HepG2 (cell line): Measurements from ENCODE around the gene STX7. TPM values are rescaled to one million over a fixed set of nuclear protein-coding genes. Genes with fewer than 3 reads are reported as not detected.

Experiments used
- ATAC-seq: fragments of 200-7000 bp; cut with Tn5 transposase; 3 replicates; pipeline ENCODE4 v1.9.1; 2020; ENCODE audit warnings: mild to moderate bottlenecking, moderate library complexity
- BruUV-seq: library from RNA; stranded (reverse); fragments of 400-500 nt; replicated peaks from 2 replicates; lab custom pipeline; 2021; lab: Mats Ljungman, UMichigan
- CTCF ChIA-PET: fragments of 300-600 bp; formaldehyde crosslinking; extraction: SDS; loops from one replicate; lab custom pipeline; 2021; ENCODE audit warnings: low total read pairs, inconsistent platforms, low intra/inter-chr PET ratio; lab: Yijun Ruan, JAX
- POLR2A ChIA-PET: fragments of 350-600 bp; sonication (Branson Sonifier 250); formaldehyde crosslinking; loops from one replicate; lab custom pipeline; 2020; ENCODE audit warnings: antibody characterized with exemption, inconsistent platforms; lab: Yijun Ruan, JAX
- DNase-seq: peaks from one replicate; pipeline ENCODE4 v3.0.0-alpha.2; 2015; ENCODE audit warnings: low spot score
- FAIRE-seq: peaks from 3 replicates; lab custom pipeline; 2011; peaks lifted over from hg19 to GRCh38; lab: Jason Lieb, UNC
- H2AFZ ChIP-seq: one replicate; pipeline ENCODE4 v1.6.1; 2011; ENCODE audit warnings: low read length, inconsistent platforms
- H3K27ac ChIP-seq: fragments of 300-600 bp; 3 replicates; pipeline ENCODE4 v1.8.0; 2011; ENCODE audit warnings: mixed run types, mild to moderate bottlenecking, mixed read lengths, low read length, inconsistent platforms; ENCODE audit not compliant: insufficient read depth; ENCODE audit errors: extremely low read length
- H3K27me3 ChIP-seq, 2 experiments: fragments of 200-600 bp in 1 of 2; 2 replicates in 1 of 2; 3 replicates in 1 of 2; pipeline versions ENCODE4 v1.6.0 to v1.8.0; 2011; ENCODE audit warnings: low read length in 2 of 2, mild to moderate bottlenecking in 2 of 2, moderate library complexity in 2 of 2, inconsistent platforms in 1 of 2; ENCODE audit not compliant: insufficient read depth in 2 of 2, control insufficient read depth in 1 of 2
- H3K36me3 ChIP-seq, 2 experiments: fragments of 200-600 bp in 1 of 2; replicated peaks in 1 of 2; 2 replicates in 1 of 2; 3 replicates in 1 of 2; pipeline versions ENCODE4 v1.5.1 to v1.8.0; 2011; ENCODE audit warnings: low read length in 2 of 2, inconsistent platforms in 1 of 2; ENCODE audit not compliant: insufficient read depth in 2 of 2, control insufficient read depth in 1 of 2
- H3K4me1 ChIP-seq: 2 replicates; pipeline ENCODE4 v1.5.1; 2012; ENCODE audit warnings: low read length, inconsistent platforms; ENCODE audit not compliant: insufficient read depth
- H3K4me2 ChIP-seq: 2 replicates; pipeline ENCODE4 v1.6.0; 2011; ENCODE audit warnings: low read depth, low read length, inconsistent platforms
- H3K4me3 ChIP-seq, 3 experiments: fragments of 200-600 bp in 1 of 3; sonication (generic), shearing (Covaris generic) in 1 of 3; replicated peaks in 1 of 3; 2 replicates each; pipeline ENCODE4 v1.5.1; 2011 to 2016; ENCODE audit warnings: low read length in 3 of 3, inconsistent platforms in 2 of 3, low read depth in 2 of 3, mild to moderate bottlenecking in 2 of 3, control low read depth in 1 of 3, mixed read lengths in 1 of 3; ENCODE audit not compliant: insufficient read depth in 1 of 3
- H3K79me2 ChIP-seq: one replicate; pipeline ENCODE4 v1.6.1; 2011; ENCODE audit warnings: low read length, inconsistent platforms; ENCODE audit not compliant: insufficient read depth
- H3K9ac ChIP-seq: 2 replicates; pipeline ENCODE4 v1.6.0; 2011; ENCODE audit warnings: mild to moderate bottlenecking, low read depth, low read length, inconsistent platforms; ENCODE audit not compliant: insufficient read depth
- H3K9me3 ChIP-seq: 2 replicates; pipeline ENCODE4 v1.5.1; 2012; ENCODE audit warnings: mild to moderate bottlenecking, low read length
- H4K20me1 ChIP-seq: 2 replicates; pipeline ENCODE4 v1.6.0; 2011; ENCODE audit warnings: inconsistent platforms, mild to moderate bottlenecking, low read length, moderate library complexity; ENCODE audit not compliant: insufficient read depth
- CSRNP2 ChIP-seq: sonication (generic); formaldehyde crosslinking; conservative IDR thresholded peaks from 2 replicates; pipeline ENCODE4 v1.8.0; 2022; ENCODE audit warnings: low read depth, missing genetic modification reagents
- NONO ChIP-seq, 2 experiments: fragments of 450-650 bp in 1 of 2; sonication (generic) in 1 of 2; formaldehyde crosslinking in 1 of 2; IDR thresholded peaks in 1 of 2; conservative IDR thresholded peaks in 1 of 2; 2 replicates each; pipeline versions ENCODE4 v1.6.1 to v1.8.0; 2017 to 2022; ENCODE audit warnings: mild to moderate bottlenecking in 1 of 2, missing genetic modification reagents in 1 of 2, moderate library complexity in 1 of 2
- PBX2 ChIP-seq: IDR thresholded peaks from 2 replicates; pipeline ENCODE4 v1.6.1; 2016; ENCODE audit warnings: control low read depth
- RFX1 ChIP-seq: fragments of 450-650 bp; IDR thresholded peaks from 2 replicates; pipeline ENCODE4 v1.6.1; 2017
- WIZ ChIP-seq: sonication (generic); formaldehyde crosslinking; IDR thresholded peaks from 2 replicates; pipeline ENCODE4 v1.5.1; 2020; ENCODE audit warnings: mild to moderate bottlenecking, missing genetic modification reagents
- ZBTB4 ChIP-seq: sonication (generic); formaldehyde crosslinking; IDR thresholded peaks from 2 replicates; pipeline ENCODE4 v1.4.0; 2020; ENCODE audit warnings: missing genetic modification reagents, mild to moderate bottlenecking, borderline replicate concordance
- ZFP90 ChIP-seq: sonication (generic); formaldehyde crosslinking; IDR thresholded peaks from 2 replicates; pipeline ENCODE4 v1.8.0; 2022; ENCODE audit warnings: missing genetic modification reagents, mild to moderate bottlenecking, inconsistent platforms, borderline replicate concordance
- ZNF572 ChIP-seq: sonication (generic); formaldehyde crosslinking; IDR thresholded peaks from 2 replicates; pipeline ENCODE4 v1.5.1; 2020; ENCODE audit warnings: mild to moderate bottlenecking, missing genetic modification reagents
- ZNF879 ChIP-seq: sonication (generic); formaldehyde crosslinking; IDR thresholded peaks from 2 replicates; pipeline ENCODE4 v1.8.1; 2023; ENCODE audit warnings: missing genetic modification reagents
- WGBS: methylation state at CpG from one replicate; pipeline ENCODE4 v1.1.6; 2017; ENCODE audit warnings: low lambda C conversion rate; 5-methylcytosine and 5-hydroxymethylcytosine counted together
- in situ Hi-C: cut with HindIII; loops from 2 replicates; pipeline ENCODE4 v1.10.0; 2017; ENCODE audit warnings: low pct_unique_long_range_greater_than_20kb; ENCODE audit not compliant: extremely low pct_ligation_motif_present
- intact Hi-C: fragments of 100-400 bp; cut with micrococcal nuclease; formaldehyde crosslinking; loops from one replicate; pipeline ENCODE4 v1.10.0; 2022; ENCODE audit not compliant: unreplicated experiment
- polyA plus RNA-seq, 8 experiments: library from polyadenylated mRNA; depleted of rRNA in 3 of 8; stranded (reverse) in 7 of 8; unstranded in 1 of 8; fragments of >200 nt; fragmentation: Illumina TruSeq in 4 of 8; extraction: Trizol in 4 of 8; gene quantifications; 2 replicates each; pipeline versions ENCODE4 v1.2.1 to v1.2.3, GENCODE V29; 2011 to 2016; ENCODE audit warnings: low read depth in 4 of 8, missing spikeins in 1 of 8, mixed read lengths in 1 of 8; ENCODE audit not compliant: insufficient read depth in 1 of 8
- total RNA-seq, 5 experiments: library from RNA; depleted of rRNA; stranded (reverse); fragments of >200 nt; fragmentation: Illumina TruSeq; extraction: Trizol; gene quantifications; 2 replicates each; pipeline ENCODE4 v1.2.3, GENCODE V29; 2016; ENCODE audit warnings: low read depth in 1 of 5

Gene STX7
- total and polyA plus RNA-seq, 2 of the 13 experiments (the other 11 are each of a cell fraction or from before 2014, with no cell fraction given): 28.0 to 34.7 TPM

- H3K79me2 ChIP-seq: no peaks in the 10 kb centered on the region
- ChIA-PET CTCF (no interaction called here), POLR2A (no interaction called here)
- WGBS: 94% methylated on average over 5 of the region's 5 CpGs
- H3K27ac ChIP-seq: no peak overlapping the region
- no peak for TF ChIP-seq CSRNP2 (CRISPR knock-in tag)
- TF ChIP-seq ZNF572 (CRISPR knock-in tag): no peak
- TF ChIP-seq RFX1: 0 out of 2 replicates have a peak, but pooled peaks have one; percentile 4
- no peak for TF ChIP-seq WIZ
- FAIRE-seq: no peak
- no peaks in the 10 kb centered on the region for H3K4me1 ChIP-seq
- intact Hi-C loops (no loop called here), in situ Hi-C loops (no loop called here)
- no TSS peak for BruUV-seq
- no peak overlapping the region for H3K4me3 ChIP-seq
- no peak overlapping the region for H3K4me2 ChIP-seq
- DNase-seq: no peak
- H2AFZ ChIP-seq: no peak overlapping the region
- H3K9ac ChIP-seq: no peak overlapping the region
- no peaks in the 10 kb centered on the region for H3K9me3 ChIP-seq
- ATAC-seq: no peak
- H4K20me1 ChIP-seq: peaks cover under 1% of the 10 kb centered on the region; the same call in 1 of the 2 replicates
- no peaks in the 10 kb centered on the region for H3K27me3 ChIP-seq
- H3K36me3 ChIP-seq: 0 out of 5 replicates have a peak, but pooled peaks cover 0 to 2% of the 10 kb centered on the region in 2 experiments
Measured at GRCh38 chr6:132478674-132479073, 34.2 kb downstream of the STX7 start.

GRCh38 chr6:132478266-132478665 lies 34.6 kb downstream of the STX7 start:
- Histone ChIP-seq H3K36me3 (0 out of 5 replicates have a peak, but pooled peaks cover 0 to 2% of the 10 kb centered on the region in 2 experiments), H3K79me2 (no peaks in the 10 kb centered on the region), H4K20me1 (no peaks in the 10 kb centered on the region), H3K27me3 (no peaks in the 10 kb centered on the region), H3K27ac (no peak overlapping the region), H3K4me1 (no peaks in the 10 kb centered on the region), H3K4me3 (no peak overlapping the region), H3K4me2 (no peak overlapping the region), H3K9ac (no peak overlapping the region), H3K9me3 (no peaks in the 10 kb centered on the region), H2AFZ (no peak overlapping the region)
- WGBS: 98% methylated on average over 2 of the region's 2 CpGs
- POLR2A ChIA-PET: no interaction called here
- no TSS peak for BruUV-seq
- CTCF ChIA-PET: no interaction called here
- ATAC-seq (no peak), FAIRE-seq (no peak), DNase-seq (no peak)
- in situ Hi-C loops: no loop called here
- intact Hi-C loops: no loop called here
- TF ChIP-seq ZFP90 (no peak), NONO (IDR thresholded peaks at IDR 0.05) (no peak), NONO (CRISPR knock-in tag; conservative IDR thresholded peaks at IDR 0.05) (no peak), ZBTB4 (no peak), ZNF879 (CRISPR knock-in tag) (no peak), PBX2 (no peak)
